MM.1S (cell line): Measurements from ENCODE around the gene MAN1C1.

Experiments
- DNase-seq: peaks from one replicate; pipeline ENCODE4 v3.0.0-alpha.2; 2015
- H2AFZ ChIP-seq: fragments of 300-600 bp; sonication (generic); 2 replicates; pipeline ENCODE4 v1.6.0; 2016; ENCODE audit warnings: antibody characterized with exemption, low read length
- H3F3A ChIP-seq: fragments of 300-600 bp; sonication (generic); 2 replicates; pipeline ENCODE4 v1.6.1; 2016; ENCODE audit warnings: mild to moderate bottlenecking, antibody characterized with exemption, low read length, moderate library complexity, mixed read lengths; ENCODE audit not compliant: insufficient read depth
- H3K27ac ChIP-seq: fragments of 300-600 bp; sonication (generic); 2 replicates; pipeline ENCODE4 v1.5.1; 2016; ENCODE audit warnings: mild to moderate bottlenecking, low read length
- H3K27me3 ChIP-seq: fragments of 300-600 bp; sonication (generic); replicated peaks from 2 replicates; pipeline ENCODE4 v1.6.0; 2016; ENCODE audit warnings: low read length; ENCODE audit not compliant: insufficient read depth
- H3K36me3 ChIP-seq: fragments of 300-600 bp; sonication (generic); replicated peaks from 2 replicates; pipeline ENCODE4 v1.6.1; 2016; ENCODE audit warnings: mild to moderate bottlenecking, low read length, mixed read lengths; ENCODE audit not compliant: insufficient read depth
- H3K4me1 ChIP-seq: fragments of 300-600 bp; sonication (generic); 2 replicates; pipeline ENCODE4 v1.6.1; 2016; ENCODE audit warnings: low read length, mixed read lengths
- H3K4me2 ChIP-seq: fragments of 300-600 bp; sonication (generic); 2 replicates; pipeline ENCODE4 v1.6.0; 2016; ENCODE audit warnings: low read depth, low read length
- H3K4me3 ChIP-seq: fragments of 300-600 bp; sonication (generic); 2 replicates; pipeline ENCODE4 v1.5.1; 2016; ENCODE audit warnings: low read length, mixed read lengths
- H3K79me2 ChIP-seq: fragments of 300-600 bp; sonication (generic); 2 replicates; pipeline ENCODE4 v1.6.1; 2016; ENCODE audit warnings: mixed run types, low read length, mixed read lengths
- H3K9ac ChIP-seq: fragments of 300-600 bp; sonication (generic); 2 replicates; pipeline ENCODE4 v1.6.1; 2016; ENCODE audit warnings: low read length, mixed read lengths
- H3K9me2 ChIP-seq: fragments of 300-600 bp; sonication (generic); replicated peaks from 2 replicates; pipeline ENCODE4 v1.6.1; 2016; ENCODE audit warnings: mild to moderate bottlenecking, low read length, mixed read lengths; ENCODE audit not compliant: insufficient read depth
- H3K9me3 ChIP-seq: fragments of 300-600 bp; sonication (generic); replicated peaks from 2 replicates; pipeline ENCODE4 v1.6.1; 2016; ENCODE audit warnings: mild to moderate bottlenecking, low read length, mixed read lengths; ENCODE audit not compliant: insufficient read depth
- H4K20me1 ChIP-seq: fragments of 300-600 bp; sonication (generic); 2 replicates; pipeline ENCODE4 v1.6.1; 2016; ENCODE audit warnings: mild to moderate bottlenecking, low read length, moderate library complexity, mixed read lengths; ENCODE audit not compliant: insufficient read depth
- CTCF ChIP-seq: fragments of 300-600 bp; sonication (generic); IDR thresholded peaks from 2 replicates; pipeline ENCODE4 v1.5.1; 2016; ENCODE audit warnings: antibody characterized with exemption, low read length, mixed read lengths
- EZH2 ChIP-seq: fragments of 300-600 bp; sonication (generic); optimal IDR thresholded peaks from 2 replicates; pipeline ENCODE3; 2017; ENCODE audit warnings: low read depth, mild to moderate bottlenecking, antibody characterized with exemption, low read length, mixed read lengths
- EZH2phosphoT487 ChIP-seq: fragments of 300-600 bp; sonication (generic); IDR thresholded peaks from 2 replicates; pipeline ENCODE4 v1.6.1; 2018; ENCODE audit warnings: antibody characterized with exemption, low read length

Gene MAN1C1

DNA sequence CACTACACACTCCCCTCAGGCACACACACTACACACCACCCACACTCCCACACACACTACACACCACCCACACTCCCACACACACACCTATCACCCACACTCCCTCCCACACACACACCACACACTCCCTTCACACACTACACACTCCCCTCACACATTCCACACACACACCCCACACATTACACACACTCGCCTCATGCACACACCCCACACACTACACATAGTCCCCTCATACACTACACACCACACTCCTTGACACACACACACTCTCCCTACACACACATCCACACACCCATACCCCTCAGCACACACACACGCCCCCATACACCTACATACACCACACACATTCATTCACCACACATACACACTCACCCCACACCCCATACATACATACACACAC is 152.4 kb downstream of the MAN1C1 start:
- no peaks in the 10 kb centered on the region for H3K4me1 ChIP-seq

GRCh38 chr1:25769625-25770383 is 153.2 kb downstream of the MAN1C1 start:
- H4K20me1 ChIP-seq: no peaks in the 10 kb centered on the region
- no peak overlapping the region for H3K4me2 ChIP-seq
- TF ChIP-seq EZH2 (no peak), CTCF (no peak), EZH2phosphoT487 (no peak)
- H3K79me2 ChIP-seq: no peaks in the 10 kb centered on the region
- no peak overlapping the region for H3K27ac ChIP-seq
- no peak overlapping the region for H3K9ac ChIP-seq
- H3K36me3 ChIP-seq: no peaks in the 10 kb centered on the region
- no peak for DNase-seq
- no peaks in the 10 kb centered on the region for H3K9me3 ChIP-seq
- H2AFZ ChIP-seq: no peak overlapping the region
- H3K27me3 ChIP-seq: no peaks in the 10 kb centered on the region
- no peaks in the 10 kb centered on the region for H3K4me1 ChIP-seq
- H3K4me3 ChIP-seq: no peak overlapping the region
- no peaks in the 10 kb centered on the region for H3F3A ChIP-seq
- no peaks in the 10 kb centered on the region for H3K9me2 ChIP-seq

More for the DNA sequence above, 152.4 kb downstream of the MAN1C1 start:
- H3K9me3 ChIP-seq: no peaks in the 10 kb centered on the region
- H3K27ac ChIP-seq: no peak overlapping the region
- H2AFZ ChIP-seq: no peak overlapping the region
- no peaks in the 10 kb centered on the region for H3K27me3 ChIP-seq
- no peak for DNase-seq
- H3K4me3 ChIP-seq: no peak overlapping the region
- H3F3A ChIP-seq: no peaks in the 10 kb centered on the region
- no peaks in the 10 kb centered on the region for H3K79me2 ChIP-seq
- H3K9me2 ChIP-seq: no peaks in the 10 kb centered on the region
- TF ChIP-seq CTCF: no peak
- no peak overlapping the region for H3K4me2 ChIP-seq
- H4K20me1 ChIP-seq: no peaks in the 10 kb centered on the region
- no peak overlapping the region for H3K9ac ChIP-seq
- H3K36me3 ChIP-seq: no peaks in the 10 kb centered on the region

GRCh38 chr1:25770541-25771220 is 154.1 kb downstream of the MAN1C1 start:
- no peaks in the 10 kb centered on the region for H4K20me1 ChIP-seq
- H3K4me1 ChIP-seq: no peaks in the 10 kb centered on the region
- no peaks in the 10 kb centered on the region for H3K9me2 ChIP-seq
- H3K27ac ChIP-seq: no peak overlapping the region
- H3K4me3 ChIP-seq: no peak overlapping the region
- H2AFZ ChIP-seq: no peak overlapping the region
- DNase-seq: no peak
- no peaks in the 10 kb centered on the region for H3F3A ChIP-seq
- no peaks in the 10 kb centered on the region for H3K9me3 ChIP-seq
- no peaks in the 10 kb centered on the region for H3K36me3 ChIP-seq
- no peaks in the 10 kb centered on the region for H3K79me2 ChIP-seq
- H3K27me3 ChIP-seq: no peaks in the 10 kb centered on the region
- H3K9ac ChIP-seq: no peak overlapping the region
- no peak overlapping the region for H3K4me2 ChIP-seq
- no peak for TF ChIP-seq CTCF
- no peak for TF ChIP-seq EZH2phosphoT487
- no peak for TF ChIP-seq EZH2
